Neural cell (in vitro differentiated cells): ENCODE results near the gene GRAMD1B. TPM values are rescaled to one million over a fixed set of nuclear protein-coding genes. Genes with fewer than 3 reads are reported as not detected.

Source experiments
- H2AFZ ChIP-seq: fragments of 200-600, 300-800 bp; sonication (generic), shearing (Covaris generic); 2 replicates; pipeline ENCODE4 v1.6.0; 2014; ENCODE audit warnings: low read depth, mild to moderate bottlenecking, antibody characterized with exemption, low read length, moderate library complexity
- H3F3A ChIP-seq: fragments of 200-600 bp; shearing (Covaris generic); 2 replicates; pipeline ENCODE4 v1.6.1; 2016; ENCODE audit warnings: mild to moderate bottlenecking, moderate library complexity, mixed read lengths, antibody characterized with exemption, low read length; ENCODE audit not compliant: insufficient read depth, poor library complexity, severe bottlenecking
- H3K27ac ChIP-seq: fragments of 200-600, 300-800 bp; sonication (generic), shearing (Covaris generic); 2 replicates; pipeline ENCODE4 v1.5.1; 2014; ENCODE audit warnings: mild to moderate bottlenecking, low read length, moderate library complexity
- H3K27me3 ChIP-seq: fragments of 300-800, 200-600 bp; sonication (generic), shearing (Covaris generic); 2 replicates; pipeline ENCODE4 v1.6.0; 2014; ENCODE audit warnings: mild to moderate bottlenecking, low read depth, low read length, moderate library complexity; ENCODE audit not compliant: insufficient read depth
- H3K36me3 ChIP-seq: fragments of 300-800, 200-600 bp; sonication (generic), shearing (Covaris generic); 2 replicates; pipeline ENCODE4 v1.5.1; 2014; ENCODE audit warnings: mild to moderate bottlenecking, antibody characterized with exemption, low read length, moderate library complexity; ENCODE audit not compliant: insufficient read depth
- H3K4me2 ChIP-seq: fragments of 300-800, 200-600 bp; sonication (generic), shearing (Covaris generic); 2 replicates; pipeline ENCODE4 v1.6.0; 2014; ENCODE audit warnings: mild to moderate bottlenecking, low read length
- H3K4me3 ChIP-seq: fragments of 300-800, 200-600 bp; sonication (generic), shearing (Covaris generic); 2 replicates; pipeline ENCODE4 v1.5.1; 2014; ENCODE audit warnings: mild to moderate bottlenecking, low read length, moderate library complexity
- H3K79me2 ChIP-seq: fragments of 200-600 bp; shearing (Covaris generic); replicated peaks from 2 replicates; pipeline ENCODE4 v1.6.0; 2014; ENCODE audit warnings: mild to moderate bottlenecking, low read length, moderate library complexity; ENCODE audit not compliant: insufficient read depth
- H3K9ac ChIP-seq: fragments of 300-800, 200-600 bp; sonication (generic), shearing (Covaris generic); 2 replicates; pipeline ENCODE4 v1.6.1; 2016; ENCODE audit warnings: mild to moderate bottlenecking, low read length, mixed read lengths
- H3K9me2 ChIP-seq: fragments of 200-600 bp; shearing (Covaris generic); 2 replicates; pipeline ENCODE4 v1.6.1; 2016; ENCODE audit warnings: mild to moderate bottlenecking, low read length, mixed read lengths; ENCODE audit not compliant: insufficient read depth
- H3K9me3 ChIP-seq: fragments of 200-600, 300-800 bp; sonication (generic), shearing (Covaris generic); 2 replicates; pipeline ENCODE4 v1.6.1; 2016; ENCODE audit warnings: mild to moderate bottlenecking, mixed run types, low read length, moderate library complexity, mixed read lengths
- H4K20me1 ChIP-seq: fragments of 200-600 bp; shearing (Covaris generic); 2 replicates; pipeline ENCODE4 v1.6.1; 2016; ENCODE audit warnings: mild to moderate bottlenecking, mixed run types; ENCODE audit not compliant: insufficient read depth
- CTCF ChIP-seq: fragments of 450-650 bp; IDR thresholded peaks from 2 replicates; pipeline ENCODE4 v1.5.1; 2014; ENCODE audit warnings: antibody characterized with exemption, mild to moderate bottlenecking, moderate library complexity; ENCODE audit not compliant: poor library complexity, severe bottlenecking
- EP300 ChIP-seq: fragments of 450-650 bp; conservative IDR thresholded peaks from 2 replicates; pipeline ENCODE4 v1.6.1; 2014; ENCODE audit warnings: antibody characterized with exemption, mild to moderate bottlenecking, moderate library complexity; ENCODE audit not compliant: poor library complexity, severe bottlenecking
- EZH2 ChIP-seq: fragments of 200-600, 300-800 bp; shearing (Covaris generic), sonication (generic); IDR thresholded peaks from 2 replicates; pipeline ENCODE4 v1.6.1; 2014; ENCODE audit warnings: antibody characterized with exemption, low read length, borderline replicate concordance, mild to moderate bottlenecking; ENCODE audit not compliant: insufficient read depth, poor library complexity, severe bottlenecking
- MXI1 ChIP-seq: fragments of 450-650 bp; conservative IDR thresholded peaks from 2 replicates; pipeline ENCODE4 v1.6.1; 2014; ENCODE audit warnings: antibody characterized with exemption, mild to moderate bottlenecking; ENCODE audit not compliant: poor library complexity, severe bottlenecking
- POLR2AphosphoS5 ChIP-seq: IDR thresholded peaks from 2 replicates; pipeline ENCODE4 v1.6.1; 2012
- RAD21 ChIP-seq: fragments of 450-650 bp; conservative IDR thresholded peaks from 2 replicates; pipeline ENCODE4 v1.6.1; 2014; ENCODE audit warnings: antibody characterized with exemption, mild to moderate bottlenecking, moderate library complexity
- REST ChIP-seq: IDR thresholded peaks from 2 replicates; pipeline ENCODE4 v1.6.1; 2012; ENCODE audit warnings: borderline replicate concordance
- SMC3 ChIP-seq: fragments of 450-650 bp; conservative IDR thresholded peaks from 2 replicates; pipeline ENCODE4 v1.6.1; 2014; ENCODE audit warnings: antibody characterized with exemption, mild to moderate bottlenecking, moderate library complexity; ENCODE audit not compliant: poor library complexity
- TAF1 ChIP-seq: IDR thresholded peaks from 2 replicates; pipeline ENCODE4 v1.6.1; 2012; ENCODE audit warnings: low read depth
- polyA plus RNA-seq: library from polyadenylated mRNA; depleted of rRNA; stranded (reverse); fragments of >200 nt; gene quantifications from 2 replicates; pipeline ENCODE4 v1.2.3, GENCODE V29; 2014

Gene GRAMD1B
- polyA plus RNA-seq, 1 donor from 2014 or later: 1.5 TPM

GRCh38 chr11:123409456-123410217 lies 20.4 kb upstream of the GRAMD1B start:
- no peak overlapping the region for H2AFZ ChIP-seq
- no peaks in the 10 kb centered on the region for H3K27me3 ChIP-seq
- H3K36me3 ChIP-seq: no peaks in the 10 kb centered on the region
- H3K9me2 ChIP-seq: no peaks in the 10 kb centered on the region
- no peaks in the 10 kb centered on the region for H3F3A ChIP-seq
- H3K4me3 ChIP-seq: no peak overlapping the region
- no peaks in the 10 kb centered on the region for H3K79me2 ChIP-seq
- no peak overlapping the region for H3K27ac ChIP-seq
- no peak overlapping the region for H3K4me2 ChIP-seq
- H3K9me3 ChIP-seq: no peaks in the 10 kb centered on the region
- no peak overlapping the region for H3K9ac ChIP-seq
- no peak for TF ChIP-seq EP300
- no peak for TF ChIP-seq EZH2
- TF ChIP-seq REST: no peak
- TF ChIP-seq CTCF: no peak
- TF ChIP-seq TAF1: no peak
- no peak for TF ChIP-seq SMC3
- no peak for TF ChIP-seq POLR2AphosphoS5
- no peak for TF ChIP-seq MXI1
- no peak for TF ChIP-seq RAD21
- no peaks in the 10 kb centered on the region for H4K20me1 ChIP-seq

DNA sequence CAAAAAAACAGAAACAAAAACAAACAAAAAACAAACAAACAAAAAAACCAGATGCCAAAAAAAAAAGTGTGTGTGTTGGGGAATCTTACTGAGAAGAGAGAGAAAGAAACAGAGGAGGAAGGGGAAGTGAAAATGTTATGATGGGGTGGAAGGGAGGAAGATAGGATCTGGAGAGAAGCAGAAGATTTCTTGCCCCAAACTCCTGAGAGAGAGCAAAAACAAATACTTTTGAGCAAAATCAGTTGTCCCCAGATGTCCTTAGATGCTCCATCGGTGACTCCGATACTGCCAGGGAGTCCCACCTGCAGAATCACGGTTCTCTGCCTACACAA lies 19.9 kb upstream of the GRAMD1B start:
- Histone ChIP-seq H3K9me3 (no peaks in the 10 kb centered on the region), H3K9ac (no peak overlapping the region), H3F3A (no peaks in the 10 kb centered on the region), H3K27ac (no peak overlapping the region), H4K20me1 (no peaks in the 10 kb centered on the region), H3K27me3 (no peaks in the 10 kb centered on the region), H3K4me2 (no peak overlapping the region), H3K9me2 (no peaks in the 10 kb centered on the region), H3K36me3 (no peaks in the 10 kb centered on the region), H3K4me3 (no peak overlapping the region), H2AFZ (no peak overlapping the region), H3K79me2 (no peaks in the 10 kb centered on the region)
- TF ChIP-seq MXI1: no peak
- TF ChIP-seq REST: no peak
- TF ChIP-seq CTCF: no peak
- no peak for TF ChIP-seq SMC3
- no peak for TF ChIP-seq EP300
- TF ChIP-seq POLR2AphosphoS5: no peak
- TF ChIP-seq EZH2: no peak
- no peak for TF ChIP-seq TAF1
- TF ChIP-seq RAD21: no peak
